Embryonic facial prominence (tissue), 1 donor: Measurements from ENCODE around the gene ACTR1A.
"Not testable (repeated sequence)": the region's sequence is repeated elsewhere in the genome, so short reads cannot be mapped to it uniquely, and the experiment has no call there.

Experiments used
- DNase-seq: peaks from one replicate; pipeline ENCODE4 v3.0.0-alpha.2; 2016; ENCODE audit errors: extremely low spot score

Gene ACTR1A

GRCh38 chr10:102454662-102455487 is 47.6 kb downstream of the ACTR1A start:
- DNase-seq: not testable (repeated sequence)

- DNase-seq: no peak
Measured at GRCh38 chr10:102453502-102453901, 49.0 kb downstream of the ACTR1A start.

- DNase-seq: no peak
Measured at GRCh38 chr10:102452672-102453340, 49.7 kb downstream of the ACTR1A start.

- DNase-seq: no peak
Measured at GRCh38 chr10:102451105-102451969, 51.2 kb downstream of the ACTR1A start, which contains the start of gene C10orf95. Gene C10orf95, minus strand, starts transcription at chr10:102451543. Its CDS starts 450 bp downstream, at chr10:102451093.

GRCh38 chr10:102450374-102451104 is 52.0 kb downstream of the ACTR1A start:
- peak; percentile 52 for DNase-seq

GRCh38 chr10:102450124-102450373 is 52.5 kb downstream of the ACTR1A start:
- DNase-seq: no peak

- DNase-seq: no peak
Measured at GRCh38 chr10:102449321-102450123, 53.0 kb downstream of the ACTR1A start.

- DNase-seq: no peak
Measured at GRCh38 chr10:102444851-102445250, 57.7 kb downstream of the ACTR1A start.

GRCh38 chr10:102438374-102438773 is 64.1 kb downstream of the ACTR1A start:
- no peak for DNase-seq

GRCh38 chr10:102437515-102437914 is 65.0 kb downstream of the ACTR1A start:
- DNase-seq: no peak

GRCh38 chr10:102436312-102436711 is 66.2 kb downstream of the ACTR1A start:
- DNase-seq: no peak

- no peak for DNase-seq
Measured at GRCh38 chr10:102435529-102436233, 66.8 kb downstream of the ACTR1A start.

- no peak for DNase-seq
Measured at GRCh38 chr10:102435133-102435497, 67.4 kb downstream of the ACTR1A start.

- DNase-seq: no peak
Measured at GRCh38 chr10:102434394-102435132, 67.9 kb downstream of the ACTR1A start.

GRCh38 chr10:102433619-102434046 is 68.9 kb downstream of the ACTR1A start:
- no peak for DNase-seq

- DNase-seq: peak; percentile 91
Measured at GRCh38 chr10:102432162-102432950, 70.2 kb downstream of the ACTR1A start, which contains the start of gene CUEDC2. Gene CUEDC2, minus strand, starts transcription at chr10:102432574. Its CDS starts 7,386 bp downstream, at chr10:102425188.

GRCh38 chr10:102431452-102432124 is 70.9 kb downstream of the ACTR1A start:
- no peak for DNase-seq

- DNase-seq: no peak
Measured at GRCh38 chr10:102429468-102429867, 73.0 kb downstream of the ACTR1A start.
